ENCODE measurements around the gene MXI1.

- no peak for TF ChIP-seq CTCF (IDR thresholded peaks at IDR 0.05)
- no peak for TF ChIP-seq EZH2 (IDR thresholded peaks at IDR 0.05; ENCODE audit: borderline replicate concordance, insufficient read depth, low read depth, low read length, poor library complexity, severe bottlenecking)
Observed at GRCh38 chr10:110212119-110213006, 5.0 kb downstream of the MXI1 start.
